Gastroesophageal sphincter (tissue), 3 donors: Measurements from ENCODE around the gene RBPJ.

ENCODE experiments used
- EP300 ChIP-seq: sonication (generic); formaldehyde crosslinking; IDR thresholded peaks from one replicate; pipeline ENCODE4 v1.6.1; 2017; ENCODE audit warnings: antibody characterized with exemption, mild to moderate bottlenecking
- POLR2A ChIP-seq, 2 donors: fragments of 450-650 bp; IDR thresholded peaks; one replicate each; pipeline ENCODE4 v1.6.1; 2017; ENCODE audit warnings: antibody characterized with exemption in 2 of 2, mild to moderate bottlenecking in 2 of 2, moderate library complexity in 1 of 2
- POLR2AphosphoS5 ChIP-seq: sonication (generic); formaldehyde crosslinking; IDR thresholded peaks from one replicate; pipeline ENCODE4 v1.6.1; 2017; ENCODE audit warnings: antibody characterized with exemption
- TF ChIP-seq, protein P1 (sequence below), 4 experiments: fragments of 200-600 bp in 2 of 4; fragments of 450-650 bp in 2 of 4; sonication (generic) in 1 of 4; IDR thresholded peaks; one replicate each; pipeline ENCODE4 v1.5.1; 2017 to 2019; ENCODE audit warnings: antibody characterized with exemption in 4 of 4, mild to moderate bottlenecking in 2 of 4, moderate library complexity in 2 of 4

DNA sequence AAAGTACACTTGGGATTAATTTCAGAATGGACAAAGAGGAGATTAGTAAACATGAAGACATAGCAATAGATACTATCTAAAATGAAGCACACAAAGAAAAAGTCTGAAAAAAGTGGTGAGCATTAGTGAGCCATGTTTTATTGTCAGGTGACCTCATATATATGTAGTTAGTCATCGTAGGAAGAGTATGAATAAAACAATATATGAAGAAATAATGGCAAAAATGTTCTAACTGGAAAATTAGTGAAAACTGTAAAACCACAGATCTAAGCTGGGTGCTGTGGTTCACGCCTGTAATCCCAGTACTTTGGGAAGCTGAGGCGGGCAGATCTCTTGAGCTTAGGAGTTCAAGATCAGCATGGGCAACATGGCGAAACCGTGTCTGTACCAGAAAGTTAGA lies 67.9 kb downstream of the RBPJ start:
- TF ChIP-seq, protein P1, sequence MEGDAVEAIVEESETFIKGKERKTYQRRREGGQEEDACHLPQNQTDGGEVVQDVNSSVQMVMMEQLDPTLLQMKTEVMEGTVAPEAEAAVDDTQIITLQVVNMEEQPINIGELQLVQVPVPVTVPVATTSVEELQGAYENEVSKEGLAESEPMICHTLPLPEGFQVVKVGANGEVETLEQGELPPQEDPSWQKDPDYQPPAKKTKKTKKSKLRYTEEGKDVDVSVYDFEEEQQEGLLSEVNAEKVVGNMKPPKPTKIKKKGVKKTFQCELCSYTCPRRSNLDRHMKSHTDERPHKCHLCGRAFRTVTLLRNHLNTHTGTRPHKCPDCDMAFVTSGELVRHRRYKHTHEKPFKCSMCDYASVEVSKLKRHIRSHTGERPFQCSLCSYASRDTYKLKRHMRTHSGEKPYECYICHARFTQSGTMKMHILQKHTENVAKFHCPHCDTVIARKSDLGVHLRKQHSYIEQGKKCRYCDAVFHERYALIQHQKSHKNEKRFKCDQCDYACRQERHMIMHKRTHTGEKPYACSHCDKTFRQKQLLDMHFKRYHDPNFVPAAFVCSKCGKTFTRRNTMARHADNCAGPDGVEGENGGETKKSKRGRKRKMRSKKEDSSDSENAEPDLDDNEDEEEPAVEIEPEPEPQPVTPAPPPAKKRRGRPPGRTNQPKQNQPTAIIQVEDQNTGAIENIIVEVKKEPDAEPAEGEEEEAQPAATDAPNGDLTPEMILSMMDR (IDR thresholded peaks at IDR 0.05) = no peak
- TF ChIP-seq POLR2A (IDR thresholded peaks at IDR 0.05) (no peak), POLR2AphosphoS5 (no peak), EP300 (no peak)
